Stimulated activated naive CD8-positive, alpha-beta T cell treated with anti-CD3 and anti-CD28 coated beads, Interleukin-15, Interleukin-2, amounts not matched to agents 100 ng/mL and 50 ng/mL, for 24 hours (primary cell): Measurements from ENCODE around the gene ENO2.
A peak's percentile ranks its signal among the peaks of the same experiment; 100 is the strongest.

Source experiments
- H3K27ac Mint-ChIP-seq: one replicate; pipeline ENCODE4 v1.8.0; 2021; ENCODE audit warnings: mild to moderate bottlenecking, mixed read lengths
- H3K27me3 Mint-ChIP-seq: one replicate; pipeline ENCODE4 v1.8.0; 2021; ENCODE audit warnings: mixed read lengths
- H3K36me3 Mint-ChIP-seq: one replicate; pipeline ENCODE4 v1.8.0; 2021; ENCODE audit warnings: low read depth, mixed read lengths
- H3K4me1 Mint-ChIP-seq: one replicate; pipeline ENCODE4 v1.8.0; 2021; ENCODE audit warnings: low read depth, mixed read lengths
- H3K4me3 Mint-ChIP-seq: one replicate; pipeline ENCODE4 v1.8.0; 2021; ENCODE audit warnings: mild to moderate bottlenecking, mixed read lengths
- H3K9me3 Mint-ChIP-seq: one replicate; pipeline ENCODE4 v1.8.0; 2021; ENCODE audit warnings: mixed read lengths

The ENO2 gene

GRCh38 chr12:6962285-6963015, 48.1 kb downstream of the ENO2 start:
- no peaks in the 10 kb centered on the region for H3K9me3 Mint-ChIP-seq
- H3K27ac Mint-ChIP-seq, result peak overlapping the region; percentile 95
- peaks cover 70% of the 10 kb centered on the region for H3K36me3 Mint-ChIP-seq
- H3K4me1 Mint-ChIP-seq, result peaks cover 92% of the 10 kb centered on the region
- H3K4me3 Mint-ChIP-seq, result peak overlapping the region; percentile 98
- no peaks in the 10 kb centered on the region for H3K27me3 Mint-ChIP-seq

- H3K9me3 Mint-ChIP-seq, result no peaks in the 10 kb centered on the region
- peak overlapping the region; percentile 32 for H3K4me3 Mint-ChIP-seq
- no peaks in the 10 kb centered on the region for H3K27me3 Mint-ChIP-seq
- H3K27ac Mint-ChIP-seq, result peak overlapping the region; percentile 95
- H3K36me3 Mint-ChIP-seq, result peaks cover 70% of the 10 kb centered on the region
- peaks cover 92% of the 10 kb centered on the region for H3K4me1 Mint-ChIP-seq
Measured at GRCh38 chr12:6963016-6963731, 48.8 kb downstream of the ENO2 start.

GRCh38 chr12:6963791-6964413, 49.5 kb downstream of the ENO2 start:
- Mint-ChIP-seq H3K36me3 (peaks cover 70% of the 10 kb centered on the region), H3K27me3 (no peaks in the 10 kb centered on the region), H3K4me3 (no peak overlapping the region), H3K27ac (peak overlapping the region; percentile 94), H3K4me1 (peaks cover 92% of the 10 kb centered on the region), H3K9me3 (no peaks in the 10 kb centered on the region)

- H3K9me3 Mint-ChIP-seq, result no peaks in the 10 kb centered on the region
- peaks cover 70% of the 10 kb centered on the region for H3K36me3 Mint-ChIP-seq
- peaks cover 90% of the 10 kb centered on the region for H3K4me1 Mint-ChIP-seq
- H3K27me3 Mint-ChIP-seq, result no peaks in the 10 kb centered on the region
- peak overlapping the region; percentile 94 for H3K27ac Mint-ChIP-seq
- peak overlapping the region; percentile 26 for H3K4me3 Mint-ChIP-seq
Measured at GRCh38 chr12:6964605-6965025, 50.2 kb downstream of the ENO2 start.

GRCh38 chr12:6965026-6965661, 50.8 kb downstream of the ENO2 start:
- no peaks in the 10 kb centered on the region for H3K9me3 Mint-ChIP-seq
- peak overlapping the region; percentile 94 for H3K27ac Mint-ChIP-seq
- no peaks in the 10 kb centered on the region for H3K27me3 Mint-ChIP-seq
- peaks cover 85% of the 10 kb centered on the region for H3K4me1 Mint-ChIP-seq
- peak overlapping the region; percentile 45 for H3K4me3 Mint-ChIP-seq
- peaks cover 72% of the 10 kb centered on the region for H3K36me3 Mint-ChIP-seq

- H3K27me3 Mint-ChIP-seq, result no peaks in the 10 kb centered on the region
- no peaks in the 10 kb centered on the region for H3K9me3 Mint-ChIP-seq
- H3K36me3 Mint-ChIP-seq, result peaks cover 68% of the 10 kb centered on the region
- H3K4me1 Mint-ChIP-seq, result peaks cover 80% of the 10 kb centered on the region
- peak overlapping the region; percentile 45 for H3K4me3 Mint-ChIP-seq
- peak overlapping the region; percentile 94 for H3K27ac Mint-ChIP-seq
Measured at GRCh38 chr12:6965714-6966113, 51.3 kb downstream of the ENO2 start.

- H3K27ac Mint-ChIP-seq, result peak overlapping the region; percentile 94
- H3K36me3 Mint-ChIP-seq, result peaks cover 66% of the 10 kb centered on the region
- no peaks in the 10 kb centered on the region for H3K27me3 Mint-ChIP-seq
- H3K4me3 Mint-ChIP-seq, result peak overlapping the region; percentile 67
- H3K4me1 Mint-ChIP-seq, result peaks cover 77% of the 10 kb centered on the region
- H3K9me3 Mint-ChIP-seq, result no peaks in the 10 kb centered on the region
Measured at GRCh38 chr12:6966351-6966750, 52.0 kb downstream of the ENO2 start.

GRCh38 chr12:6967651-6968100, 53.3 kb downstream of the ENO2 start:
- no peaks in the 10 kb centered on the region for H3K27me3 Mint-ChIP-seq
- H3K4me1 Mint-ChIP-seq, result peaks cover 77% of the 10 kb centered on the region
- no peaks in the 10 kb centered on the region for H3K9me3 Mint-ChIP-seq
- peak overlapping the region; percentile 78 for H3K27ac Mint-ChIP-seq
- H3K36me3 Mint-ChIP-seq, result peaks cover 71% of the 10 kb centered on the region
- peak overlapping the region; percentile 43 for H3K4me3 Mint-ChIP-seq

DNA sequence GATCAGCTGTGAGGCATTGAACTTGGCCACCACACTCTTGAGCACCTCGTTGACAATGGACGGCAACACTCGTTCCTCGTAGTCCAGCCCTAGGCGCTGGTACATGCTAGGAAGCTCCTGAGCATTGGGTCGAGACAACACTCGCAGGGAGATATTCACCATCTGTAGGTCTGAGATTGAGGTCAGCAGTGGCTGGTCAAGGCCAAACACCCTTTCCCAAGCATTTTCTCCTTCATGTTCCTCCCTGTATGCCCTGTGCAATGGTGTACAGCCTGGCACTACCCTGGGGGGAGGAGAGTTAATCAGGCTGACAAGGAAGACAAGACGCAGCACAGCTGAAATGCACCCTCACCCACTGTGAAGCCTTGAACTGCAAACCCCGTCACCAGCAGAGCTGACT, 54.0 kb downstream of the ENO2 start:
- H3K27ac Mint-ChIP-seq, result peak overlapping the region; percentile 100
- H3K9me3 Mint-ChIP-seq, result no peaks in the 10 kb centered on the region
- H3K4me3 Mint-ChIP-seq, result peak overlapping the region; percentile 100
- H3K36me3 Mint-ChIP-seq, result peaks cover 79% of the 10 kb centered on the region
- no peaks in the 10 kb centered on the region for H3K27me3 Mint-ChIP-seq
- H3K4me1 Mint-ChIP-seq, result peaks cover 82% of the 10 kb centered on the region

GRCh38 chr12:6970096-6970527, 55.7 kb downstream of the ENO2 start:
- peaks cover 89% of the 10 kb centered on the region for H3K36me3 Mint-ChIP-seq

More at GRCh38 chr12:6970096-6970527, 55.7 kb downstream of the ENO2 start:
- no peaks in the 10 kb centered on the region for H3K9me3 Mint-ChIP-seq
- H3K4me1 Mint-ChIP-seq, result peaks cover 76% of the 10 kb centered on the region
- peak overlapping the region; percentile 100 for H3K27ac Mint-ChIP-seq
- H3K27me3 Mint-ChIP-seq, result no peaks in the 10 kb centered on the region
- peak overlapping the region; percentile 100 for H3K4me3 Mint-ChIP-seq
